ENCODE data around the gene OIT3.

Gene OIT3

GRCh38 chr10:72952189-72952588 lies 58.6 kb downstream of the OIT3 start:
- no peak for DNase-seq (ENCODE audit: low spot score)

DNA sequence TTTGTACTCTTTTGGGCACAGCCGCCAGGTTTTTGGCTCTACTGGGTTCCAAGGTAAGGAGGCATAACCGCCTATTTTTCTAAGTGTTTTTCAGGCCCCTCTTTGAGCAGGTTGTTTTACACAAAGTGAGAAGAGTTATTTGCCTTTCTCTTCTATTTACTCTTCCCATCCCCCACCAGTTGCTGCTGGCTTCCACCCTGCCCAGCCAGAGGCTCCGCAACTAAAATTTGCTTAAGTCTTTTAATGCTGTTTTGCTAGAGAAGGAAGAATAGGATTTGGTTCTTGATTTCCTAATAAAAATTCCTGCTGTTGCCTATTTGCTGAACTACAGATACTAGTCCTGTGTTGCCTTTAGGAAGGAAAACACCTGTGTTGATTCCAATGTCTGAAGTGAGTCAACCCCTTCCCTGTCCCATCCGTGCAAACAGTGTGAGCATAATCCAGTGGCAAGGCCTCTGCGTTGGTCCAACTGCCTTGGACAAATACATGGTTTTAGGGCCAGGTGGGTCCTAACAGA lies 59.2 kb downstream of the OIT3 start:
- no peak for DNase-seq (ENCODE audit: low spot score)

DNA sequence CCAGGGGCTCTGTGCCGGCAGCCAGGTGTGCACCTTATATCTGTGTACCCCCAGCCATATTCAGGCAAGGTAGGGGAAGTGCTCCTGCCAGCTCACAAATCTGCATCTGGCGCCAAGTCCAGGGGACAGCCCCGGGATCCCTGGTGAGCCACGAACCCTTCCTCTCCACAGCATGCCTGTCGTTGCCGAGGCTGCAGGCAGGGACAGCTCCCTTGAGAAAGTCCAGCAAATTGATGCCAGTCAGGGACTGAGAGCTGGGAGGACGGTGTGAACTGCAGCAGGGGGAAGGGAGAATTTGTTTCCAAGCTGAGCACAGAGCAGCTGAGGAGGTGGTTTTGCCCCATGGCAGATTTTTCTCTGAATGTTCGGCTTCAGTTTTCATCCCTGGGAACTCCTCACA lies 60.1 kb downstream of the OIT3 start:
- no peak for DNase-seq (ENCODE audit: low spot score)

GRCh38 chr10:72954230-72954595 lies 60.7 kb downstream of the OIT3 start:
- DNase-seq (ENCODE audit: low spot score), result no peak

GRCh38 chr10:72954596-72955554 lies 61.3 kb downstream of the OIT3 start, which contains the start of gene PLA2G12B:
PLA2G12B (minus strand) TSS chr10:72954806; CDS start chr10:72954685, 121 bp downstream.
- no peak for DNase-seq (ENCODE audit: low spot score)

DNA sequence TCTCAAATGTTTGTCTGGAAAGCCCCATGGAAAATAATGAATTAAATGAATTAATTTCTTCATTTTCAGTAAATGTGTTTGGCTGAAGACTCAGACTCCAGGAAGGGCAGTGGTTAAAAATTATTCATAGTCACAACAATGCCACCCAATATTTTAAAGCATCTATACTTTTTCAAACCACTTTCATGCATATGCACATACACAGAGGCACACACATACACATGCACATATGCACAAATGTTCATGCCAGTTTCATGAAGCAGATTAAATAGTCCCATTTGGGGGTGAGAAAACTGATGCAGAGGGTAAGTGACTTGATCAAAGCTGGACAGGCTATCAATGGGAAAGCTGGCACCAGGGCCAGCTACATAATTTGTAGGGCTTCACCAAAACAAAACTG lies 62.5 kb downstream of the OIT3 start:
- DNase-seq (ENCODE audit: low spot score), result no peak

DNA sequence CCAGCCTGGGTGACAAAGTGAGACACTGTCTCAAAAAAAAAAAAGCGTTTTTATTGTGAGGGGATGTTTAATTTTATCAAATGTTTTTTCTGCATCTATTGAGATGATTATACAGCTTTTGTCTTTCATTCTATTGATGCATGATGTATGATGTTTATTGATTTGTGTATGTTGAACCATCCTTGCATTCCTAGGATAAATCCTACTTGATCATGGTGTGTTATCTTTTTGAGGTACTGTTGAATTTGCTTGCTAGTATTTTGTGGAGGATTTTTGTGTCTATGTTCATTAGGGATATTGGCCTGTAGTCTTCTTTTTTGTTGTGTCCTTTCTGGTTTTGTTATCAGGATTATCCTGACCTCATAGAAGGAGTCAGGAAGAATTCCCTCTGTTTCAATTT lies 83.3 kb downstream of the OIT3 start:
- no peak for DNase-seq (ENCODE audit: low spot score)

GRCh38 chr10:72979709-72980108 lies 86.2 kb downstream of the OIT3 start:
- DNase-seq (ENCODE audit: low spot score), result no peak

GRCh38 chr10:72980348-72980747 lies 86.8 kb downstream of the OIT3 start:
- DNase-seq (ENCODE audit: low spot score), result no peak

DNA sequence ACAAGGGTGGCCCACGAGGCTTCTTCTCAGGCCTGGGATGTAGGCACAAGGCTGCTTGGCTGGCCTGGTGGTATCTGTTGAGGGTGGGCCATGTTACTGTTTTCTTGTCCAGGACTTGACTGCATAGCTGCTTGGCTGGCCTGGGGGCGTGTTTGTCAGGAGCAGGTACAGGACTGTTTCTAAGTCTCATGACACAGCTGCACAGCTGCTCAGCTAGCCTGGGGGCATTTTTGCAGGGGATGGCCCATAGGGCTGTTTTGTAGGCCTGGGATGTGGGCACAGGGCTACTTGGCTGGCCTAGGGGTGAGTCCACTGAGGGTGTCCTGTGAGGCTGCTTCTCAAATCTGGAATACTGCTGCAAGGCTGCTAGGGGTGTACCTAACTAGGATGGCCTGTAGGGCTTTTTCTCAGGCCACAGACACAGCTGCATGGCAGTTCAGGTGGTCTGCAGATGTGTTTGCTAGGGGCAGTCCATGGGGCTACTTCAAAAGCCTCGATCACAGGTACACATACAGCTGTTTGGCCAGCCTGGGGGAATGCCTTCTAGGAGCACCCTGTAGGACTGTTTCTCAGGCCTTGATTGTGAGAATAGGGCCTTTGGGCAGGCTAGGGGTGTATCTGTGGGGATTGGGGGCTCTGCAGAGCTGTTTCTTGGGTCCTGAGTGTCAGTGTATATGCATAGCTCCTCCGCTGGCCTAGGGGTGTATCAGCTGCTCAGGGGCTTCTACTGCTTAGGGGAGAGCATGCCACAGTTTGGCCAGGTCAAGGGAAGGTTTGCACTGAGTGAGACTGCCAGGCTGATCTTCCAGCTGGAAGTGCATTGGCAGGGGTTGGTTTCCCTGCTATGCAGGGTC lies 87.7 kb downstream of the OIT3 start:
- DNase-seq (ENCODE audit: low spot score), result no peak

DNA sequence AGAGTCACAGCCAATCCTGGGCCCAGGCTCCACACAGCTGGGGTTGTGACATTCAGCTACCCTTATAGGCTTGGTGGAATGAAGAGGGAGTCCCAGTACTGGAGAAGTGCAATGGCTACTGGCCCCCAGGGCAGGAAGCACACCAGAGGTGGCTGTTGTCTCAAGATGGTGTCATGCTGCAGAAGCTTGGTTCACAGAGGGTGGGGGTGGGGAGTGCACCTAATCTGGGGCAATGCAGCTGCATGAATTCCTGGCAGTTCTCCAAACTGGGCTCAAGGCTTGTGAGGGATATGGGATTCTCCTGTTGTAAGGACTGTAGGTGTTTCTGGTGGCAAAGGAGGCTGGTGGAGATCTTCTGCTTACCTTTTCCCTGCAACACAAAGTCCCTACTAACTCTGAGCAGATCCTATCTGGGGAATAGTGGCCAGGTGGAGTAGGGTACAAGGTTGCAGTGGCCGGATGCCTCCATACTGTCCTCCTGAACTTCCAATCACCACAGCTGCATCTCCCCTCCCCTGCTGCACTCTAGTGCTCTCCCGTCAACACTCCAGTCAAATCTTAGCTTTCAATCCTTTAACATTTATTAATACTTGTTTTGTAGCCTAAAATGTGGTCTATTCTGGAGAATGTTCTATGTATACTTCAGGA lies 88.5 kb downstream of the OIT3 start:
- no peak for DNase-seq (ENCODE audit: low spot score)

Data from CD4-positive, alpha-beta T cell treated with Interleukin-6 at 100 ng/mL for 8 hours (primary cell).